ENCODE results near the gene FAM221B.
A peak's percentile ranks its signal among the peaks of the same experiment; 100 is the strongest.

FAM221B gene

DNA sequence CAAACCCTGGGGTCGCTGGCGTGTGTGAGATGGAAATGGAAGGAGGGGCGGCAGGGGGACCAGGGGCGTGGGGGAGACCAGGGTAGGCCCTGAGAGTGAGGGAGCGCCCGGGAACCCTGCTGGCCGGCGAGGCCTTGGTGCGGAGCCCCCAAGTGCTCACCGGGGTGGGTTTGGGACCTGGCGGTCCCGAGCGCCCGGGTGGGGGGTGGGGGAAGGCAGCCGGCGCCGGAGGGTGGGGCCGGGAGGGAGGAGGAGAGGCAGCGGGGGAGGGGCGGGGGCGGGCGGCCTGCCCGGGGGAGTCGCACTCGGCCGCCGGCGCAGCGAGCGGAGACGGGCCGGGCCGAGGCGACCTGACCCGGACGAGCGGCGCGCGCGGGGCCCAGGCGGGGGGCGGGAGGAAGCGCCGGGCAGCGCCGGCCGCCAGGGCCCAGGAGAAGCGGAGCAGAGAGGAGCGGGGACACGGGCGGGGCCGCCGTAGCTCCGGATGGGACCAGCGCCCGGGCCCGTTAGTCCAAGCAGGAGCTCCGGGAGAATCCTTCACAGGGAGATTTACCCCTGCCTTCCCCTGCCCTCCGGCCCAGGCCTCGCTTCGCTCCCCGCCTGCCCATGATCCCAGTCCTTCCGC, 37.1 kb downstream of the FAM221B start, which contains the start of gene NPR2:
Gene NPR2 (plus strand): TSS at position 295 of the 625 bp plus-strand sequence. CDS start 818 bp downstream, outside the sequence.
- no peak for DNase-seq (ENCODE audit: low read depth in 2 of 2)

DNA sequence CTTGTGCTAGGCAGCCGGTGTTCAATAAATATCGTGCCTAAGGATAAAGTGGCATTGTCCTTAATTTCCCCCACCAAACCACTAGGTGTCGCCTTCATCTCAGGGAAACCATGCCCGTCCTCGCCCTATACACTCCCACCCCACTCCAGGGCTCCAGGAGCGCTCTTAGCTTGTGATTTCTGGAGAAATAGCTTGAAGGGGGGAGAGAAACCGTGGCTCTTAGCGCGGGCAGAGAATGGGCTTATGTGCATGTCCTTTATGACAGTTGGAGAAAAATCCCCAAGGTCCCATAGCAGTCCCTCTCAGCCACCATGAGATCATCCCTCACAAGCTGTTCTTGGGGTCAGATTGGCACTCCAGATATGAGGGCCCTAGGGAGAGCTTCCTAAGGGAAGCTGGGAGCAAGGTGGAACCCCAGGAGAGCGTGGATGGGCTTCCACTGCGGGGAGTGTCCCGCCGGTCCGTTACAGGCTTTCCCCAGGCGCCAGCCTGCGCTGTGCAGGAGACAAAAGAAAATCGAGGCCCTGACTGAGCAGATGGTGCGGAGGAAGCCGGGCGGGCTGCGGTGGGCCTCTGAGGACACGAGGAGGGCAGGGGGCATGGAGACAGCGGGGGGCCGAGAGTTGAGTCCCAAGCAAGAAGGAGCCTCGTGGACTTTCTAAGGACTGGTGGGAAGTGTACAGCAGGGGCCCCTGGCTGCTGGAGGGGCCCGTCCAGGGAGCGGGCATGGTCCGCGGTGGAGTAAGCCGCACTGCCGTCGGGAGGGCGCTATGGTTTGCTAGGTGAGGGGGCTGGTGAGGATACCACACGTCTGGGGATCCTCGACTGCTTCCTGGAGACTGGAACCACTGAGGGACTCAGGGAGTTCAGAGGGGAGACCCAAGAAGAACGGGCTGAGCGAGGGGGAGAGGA, 37.9 kb downstream of the FAM221B start:
- DNase-seq (ENCODE audit: low read depth in 2 of 2), result peak in 1 of 2 donors; percentile 34

DNA sequence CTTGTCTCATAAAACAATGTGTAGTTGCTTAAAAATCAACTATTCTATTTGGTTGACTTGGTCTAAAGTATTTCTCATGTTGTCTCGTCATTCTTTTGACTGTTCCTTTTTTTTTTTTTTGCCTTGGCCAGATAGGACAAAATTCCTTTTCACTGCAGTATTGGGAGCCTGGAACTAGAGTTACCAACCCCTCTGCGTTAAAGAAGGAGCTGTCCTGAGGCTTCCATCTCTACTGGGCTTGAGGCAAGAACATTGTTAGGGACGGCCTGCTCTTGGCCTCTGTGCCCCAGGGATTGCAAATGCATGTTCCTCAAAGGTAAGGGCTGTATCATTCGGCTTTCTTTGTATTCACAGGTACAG, 38.5 kb downstream of the FAM221B start:
- DNase-seq (ENCODE audit: low read depth in 2 of 2), result no peak

DNA sequence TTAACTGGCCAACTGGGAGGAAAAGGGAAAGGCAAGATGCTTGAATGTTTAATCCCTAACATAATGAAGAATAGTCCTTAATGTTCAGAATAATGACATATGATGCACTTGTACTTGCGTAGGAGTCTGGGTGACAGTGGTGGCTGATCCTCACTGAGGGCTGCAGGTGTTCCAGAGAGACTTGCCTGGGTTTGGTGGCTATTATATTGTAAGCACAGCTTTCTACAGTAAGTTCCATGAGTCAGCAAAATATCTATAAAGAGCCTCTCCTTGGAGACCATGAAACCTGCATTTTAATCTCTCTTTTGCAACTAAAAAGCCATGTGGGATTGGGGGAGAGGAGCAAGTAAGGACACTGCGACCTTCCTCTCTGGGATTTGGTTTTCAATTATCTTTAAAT, 39.0 kb downstream of the FAM221B start:
- DNase-seq (ENCODE audit: low read depth in 2 of 2), result no peak

DNA sequence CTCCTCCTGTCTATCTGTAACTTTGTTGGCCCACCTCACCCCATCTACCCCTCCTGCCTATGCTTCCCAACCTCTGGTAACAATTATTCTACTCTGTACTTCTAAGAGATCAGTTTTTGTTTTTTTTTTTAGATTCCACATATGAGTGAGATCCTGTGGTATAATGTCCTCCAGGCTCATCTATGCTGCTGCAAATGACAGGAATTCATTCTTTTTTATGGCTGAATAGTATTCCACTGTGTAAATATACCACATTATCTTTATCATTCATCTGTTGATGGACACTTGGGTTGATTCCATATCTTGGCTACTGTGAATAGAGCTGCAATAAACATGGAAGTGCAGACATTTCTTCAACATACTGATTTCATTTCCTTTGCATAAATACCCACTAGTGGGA, 45.1 kb downstream of the FAM221B start:
- no peak for DNase-seq (ENCODE audit: low read depth in 2 of 2)

- DNase-seq (ENCODE audit: low read depth in 2 of 2), result no peak
Measured at GRCh38 chr9:35781066-35781465, 47.5 kb downstream of the FAM221B start.

DNA sequence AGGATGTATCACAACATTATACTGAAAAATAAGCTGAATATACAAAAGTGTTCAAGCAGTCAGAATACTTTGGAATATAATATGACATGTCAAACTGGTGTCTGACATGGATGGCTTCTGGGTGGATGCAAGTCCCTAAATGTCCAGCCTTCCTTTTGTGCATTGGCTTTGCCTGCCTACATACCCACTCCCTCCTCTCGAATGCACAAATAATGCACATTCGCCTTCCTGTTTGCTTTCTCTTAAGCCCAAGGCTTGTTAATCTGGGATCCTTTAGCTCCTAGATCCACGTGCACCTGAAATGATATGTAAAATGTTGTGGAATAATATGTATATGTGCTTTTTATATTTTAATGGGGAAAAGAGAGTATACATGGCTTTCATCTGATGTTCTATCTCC, 50.0 kb downstream of the FAM221B start:
- DNase-seq (ENCODE audit: low read depth in 2 of 2), result no peak

GRCh38 chr9:35776018-35776417, 52.5 kb downstream of the FAM221B start:
- DNase-seq (ENCODE audit: low read depth in 2 of 2), result no peak

GRCh38 chr9:35774907-35775635, 53.5 kb downstream of the FAM221B start:
- DNase-seq (ENCODE audit: low read depth in 2 of 2), result no peak

GRCh38 chr9:35771943-35772342, 56.6 kb downstream of the FAM221B start:
- no peak for DNase-seq (ENCODE audit: low read depth in 2 of 2)

GRCh38 chr9:35771534-35771933, 57.0 kb downstream of the FAM221B start:
- no peak for DNase-seq (ENCODE audit: low read depth in 2 of 2)

DNA sequence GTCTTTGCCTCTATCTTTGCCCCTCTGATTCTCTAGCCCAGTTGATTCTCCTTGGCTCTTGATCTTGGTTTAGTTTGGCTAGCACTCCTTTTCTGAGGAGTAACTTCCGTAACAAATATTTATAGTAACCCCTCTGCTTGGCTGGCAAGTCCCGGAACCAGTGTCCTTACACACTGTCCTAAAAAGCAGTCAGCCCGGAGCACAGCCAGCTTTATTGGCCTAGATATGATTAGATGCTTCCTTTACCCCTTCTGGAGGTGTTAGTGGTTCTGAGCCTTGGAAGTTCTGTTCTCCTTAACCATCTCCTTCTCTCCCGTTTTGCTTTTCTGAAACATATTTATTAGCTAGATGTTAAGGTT, 57.5 kb downstream of the FAM221B start:
- no peak for DNase-seq (ENCODE audit: low read depth in 2 of 2)

DNA sequence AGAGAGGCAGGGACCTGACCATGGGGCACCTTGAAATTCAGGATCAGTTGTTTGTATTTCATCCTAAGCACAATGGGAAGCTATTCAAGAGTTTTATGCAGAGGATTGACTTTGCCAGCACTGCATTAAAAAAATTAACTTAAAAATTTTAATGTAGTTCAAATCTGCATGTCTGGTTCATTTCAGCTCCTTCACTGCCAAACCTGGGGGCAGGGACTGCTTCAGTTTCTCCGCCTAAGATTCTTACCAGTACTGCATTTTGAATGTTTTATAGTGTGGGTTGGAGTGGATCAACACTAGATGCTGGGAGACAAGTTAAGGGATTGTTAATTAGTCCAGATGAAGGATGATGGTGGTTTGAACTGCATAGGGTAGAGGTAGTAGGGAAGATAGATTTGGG, 58.8 kb downstream of the FAM221B start:
- no peak for DNase-seq (ENCODE audit: low read depth in 2 of 2)

DNA sequence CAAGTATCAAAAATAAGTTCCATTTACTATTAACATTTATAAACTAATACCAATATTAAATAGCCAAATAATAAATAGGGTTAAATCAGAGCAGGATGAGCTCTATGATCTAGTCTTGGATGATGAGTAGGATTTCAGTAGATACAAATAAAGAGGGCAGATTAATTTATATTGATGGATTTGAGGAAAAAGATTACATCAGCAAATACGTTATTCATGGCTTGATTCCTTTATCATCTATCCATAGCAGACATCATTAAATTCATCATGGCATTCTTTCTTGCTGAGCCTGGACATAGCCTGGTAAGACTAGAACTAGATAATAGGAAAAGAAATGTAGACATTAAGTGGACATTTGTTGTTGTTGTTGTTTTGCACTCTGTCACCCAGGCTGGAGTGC, 61.1 kb downstream of the FAM221B start:
- no peak for DNase-seq (ENCODE audit: low read depth in 2 of 2)

DNA sequence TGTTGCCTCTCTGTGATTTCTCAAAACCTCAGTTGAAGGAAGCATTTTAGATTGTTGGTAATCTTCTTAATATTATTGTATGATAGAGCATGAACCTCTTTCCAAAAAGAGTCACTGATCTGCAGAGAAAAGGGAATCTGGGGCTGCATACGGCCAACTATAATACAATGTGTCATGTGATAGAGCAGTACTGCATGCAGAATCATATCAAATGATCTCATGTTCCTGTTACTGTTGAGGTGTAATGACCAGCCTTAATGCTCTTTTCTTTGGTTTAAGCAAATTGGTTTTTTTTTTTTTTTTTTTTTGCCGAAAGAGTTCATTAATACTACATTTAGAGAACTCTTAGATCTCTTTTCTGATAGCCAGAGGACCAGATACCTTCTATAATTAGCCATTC, 61.5 kb downstream of the FAM221B start:
- no peak for DNase-seq (ENCODE audit: low read depth in 2 of 2)

Data from stimulated activated CD8-positive, alpha-beta memory T cell treated with anti-CD3 and anti-CD28 coated beads, Interleukin-2, amount 100 ng/mL, for 1 hour (primary cell).